HFF-Myc (cell line): ENCODE results near the gene SLC6A5.

Source experiments
- DNase-seq: peaks from one replicate; pipeline ENCODE4 v3.0.0-alpha.2; 2011; ENCODE audit warnings: low read depth; ENCODE audit errors: extremely low read depth
- H3K4me3 ChIP-seq: replicated peaks from 2 replicates; pipeline ENCODE4 v1.5.1; 2011; ENCODE audit warnings: low read depth, mild to moderate bottlenecking, control low read depth, low read length
- CTCF ChIP-seq: IDR thresholded peaks from 2 replicates; pipeline ENCODE4 v1.5.1; 2012; ENCODE audit warnings: mild to moderate bottlenecking, low read depth, low read length, control low read depth; ENCODE audit errors: missing control alignments

SLC6A5 gene

GRCh38 chr11:20597154-20597679, 2.2 kb upstream of the SLC6A5 start:
- no peak for TF ChIP-seq CTCF
- no peak for DNase-seq
- no peak overlapping the region for H3K4me3 ChIP-seq

GRCh38 chr11:20597680-20598484, 1.5 kb upstream of the SLC6A5 start:
- DNase-seq = no peak
- H3K4me3 ChIP-seq = no peak overlapping the region
- TF ChIP-seq CTCF = no peak

- H3K4me3 ChIP-seq = no peak overlapping the region
- TF ChIP-seq CTCF = no peak
- DNase-seq = no peak
Measured at GRCh38 chr11:20598492-20598891, 916 bp upstream of the SLC6A5 start.

GRCh38 chr11:20600020-20600346, 575 bp downstream of the SLC6A5 start:
- H3K4me3 ChIP-seq = no peak overlapping the region
- DNase-seq = no peak
- no peak for TF ChIP-seq CTCF

GRCh38 chr11:20600551-20600950, 1.1 kb downstream of the SLC6A5 start:
- DNase-seq = no peak
- no peak overlapping the region for H3K4me3 ChIP-seq
- no peak for TF ChIP-seq CTCF

GRCh38 chr11:20601221-20601914, 2.0 kb downstream of the SLC6A5 start:
- no peak overlapping the region for H3K4me3 ChIP-seq
- DNase-seq = no peak
- no peak for TF ChIP-seq CTCF
